HEK293 (cell line): ENCODE data around the gene MAGI1.

ENCODE experiments used
- CTCF ChIP-seq: fragments of 450-650 bp; formaldehyde crosslinking; IDR thresholded peaks from 2 replicates; pipeline ENCODE4 v1.5.1; 2016; ENCODE audit warnings: missing biosample characterization, missing genetic modification characterization
- ZNF785 ChIP-seq: fragments of 450-650 bp; formaldehyde crosslinking; IDR thresholded peaks from 2 replicates; pipeline ENCODE4 v1.5.1; 2016; ENCODE audit warnings: missing biosample characterization, missing genetic modification characterization

GRCh38 chr3:65938147-65938546, 100.6 kb downstream of the MAGI1 start:
- no peak for TF ChIP-seq CTCF
- no peak for TF ChIP-seq ZNF785 (tag by site-specific recombination)
